GM19395 (cell line): ENCODE data around the gene CYTH3.

Experiments
- ATAC-seq: cut with Tn5 transposase; IDR thresholded peaks from one replicate; pipeline ENCODE4 v1.9.1; 2021; ENCODE audit warnings: mild to moderate bottlenecking, moderate library complexity; ENCODE audit not compliant: unreplicated experiment

Gene CYTH3

GRCh38 chr7:6116211-6116610 is 156.2 kb downstream of the CYTH3 start:
- no peak for ATAC-seq
